HG03103 (cell line): ENCODE measurements around the gene AFF2.

Experiments
- ATAC-seq: cut with Tn5 transposase; IDR thresholded peaks from one replicate; pipeline ENCODE4 v1.9.1; 2021; ENCODE audit warnings: low read depth; ENCODE audit not compliant: unreplicated experiment

AFF2 gene

GRCh38 chrX:148813967-148814366 lies 313.6 kb downstream of the AFF2 start:
- no peak for ATAC-seq

GRCh38 chrX:148815218-148815961 lies 315.0 kb downstream of the AFF2 start:
- ATAC-seq, result no peak

GRCh38 chrX:148823986-148824385 lies 323.6 kb downstream of the AFF2 start:
- ATAC-seq, result no peak

- no peak for ATAC-seq
Observed at GRCh38 chrX:148825696-148826095, 325.3 kb downstream of the AFF2 start.

- ATAC-seq, result no peak
Observed at GRCh38 chrX:148836741-148837140, 336.3 kb downstream of the AFF2 start.

- ATAC-seq, result no peak
Observed at GRCh38 chrX:148850631-148851030, 350.2 kb downstream of the AFF2 start.

- ATAC-seq, result no peak
Observed at GRCh38 chrX:148854306-148854705, 353.9 kb downstream of the AFF2 start.

- no peak for ATAC-seq
Observed at GRCh38 chrX:148856505-148856904, 356.1 kb downstream of the AFF2 start.

- no peak for ATAC-seq
Observed at GRCh38 chrX:148865277-148866210, 365.1 kb downstream of the AFF2 start.

- no peak for ATAC-seq
Observed at GRCh38 chrX:148867596-148867995, 367.2 kb downstream of the AFF2 start.

- ATAC-seq, result no peak
Observed at GRCh38 chrX:148871422-148872160, 371.2 kb downstream of the AFF2 start.

- ATAC-seq, result no peak
Observed at GRCh38 chrX:148872161-148872535, 371.7 kb downstream of the AFF2 start.

GRCh38 chrX:148872881-148873280 lies 372.5 kb downstream of the AFF2 start:
- no peak for ATAC-seq

- no peak for ATAC-seq
Observed at GRCh38 chrX:148874636-148875246, 374.3 kb downstream of the AFF2 start.

- no peak for ATAC-seq
Observed at GRCh38 chrX:148878371-148878770, 378.0 kb downstream of the AFF2 start.

- ATAC-seq, result no peak
Observed at GRCh38 chrX:148885203-148885602, 384.8 kb downstream of the AFF2 start.

- no peak for ATAC-seq
Observed at GRCh38 chrX:148893395-148893794, 393.0 kb downstream of the AFF2 start.

- no peak for ATAC-seq
Observed at GRCh38 chrX:148902581-148902980, 402.2 kb downstream of the AFF2 start.

- no peak for ATAC-seq
Observed at GRCh38 chrX:148903176-148903575, 402.8 kb downstream of the AFF2 start.

GRCh38 chrX:148904421-148905111 lies 404.1 kb downstream of the AFF2 start:
- no peak for ATAC-seq
